SJSA1 (cell line): ENCODE results near the gene DDX49. TPM values are rescaled to one million over a fixed set of nuclear protein-coding genes. Genes with fewer than 3 reads are reported as not detected.
"Not testable (repeated sequence)": the region's sequence is repeated elsewhere in the genome, so short reads cannot be mapped to it uniquely, and the experiment has no call there.

Experiments
- DNase-seq, 2 experiments: peaks; one replicate each; pipeline ENCODE4 v3.0.0-alpha.2; 2015 to 2020; ENCODE audit warnings: low spot score in 2 of 2, low read depth in 1 of 2
- H3K27ac ChIP-seq: fragments of 250-450 bp; sonication (Bioruptor Pico); 2 replicates; pipeline ENCODE4 v1.5.1; 2020; ENCODE audit warnings: mild to moderate bottlenecking, moderate library complexity
- H3K27me3 ChIP-seq: fragments of 250-450 bp; sonication (Bioruptor Pico); replicated peaks from 2 replicates; pipeline ENCODE4 v1.5.1; 2020; ENCODE audit warnings: mild to moderate bottlenecking, moderate library complexity
- H3K36me3 ChIP-seq: fragments of 250-450 bp; sonication (Bioruptor Pico); 2 replicates; pipeline ENCODE4 v1.5.1; 2020; ENCODE audit warnings: mild to moderate bottlenecking
- H3K4me1 ChIP-seq: fragments of 250-450 bp; sonication (Bioruptor Pico); replicated peaks from 2 replicates; pipeline ENCODE4 v1.6.1; 2021; ENCODE audit warnings: mild to moderate bottlenecking
- H3K4me3 ChIP-seq: fragments of 250-450 bp; sonication (Bioruptor Pico); 2 replicates; pipeline ENCODE4 v1.5.1; 2020; ENCODE audit warnings: mild to moderate bottlenecking
- H3K9me3 ChIP-seq: fragments of 250-450 bp; sonication (Bioruptor Pico); replicated peaks from 2 replicates; pipeline ENCODE4 v1.5.1; 2020; ENCODE audit warnings: mild to moderate bottlenecking
- total RNA-seq: library from RNA; depleted of rRNA; stranded (reverse); fragments of >200 nt; shearing (Covaris generic); gene quantifications from 2 replicates; pipeline ENCODE4 v1.2.3, GENCODE V29; 2014

DDX49 gene
- total RNA-seq, 1 experiment from 2014 or later: 105 TPM

- Histone ChIP-seq H3K4me1 (no peaks in the 10 kb centered on the region), H3K36me3 (peaks cover 83% of the 10 kb centered on the region), H3K9me3 (no peaks in the 10 kb centered on the region), H3K4me3 (no peak overlapping the region), H3K27ac (no peak overlapping the region), H3K27me3 (no peaks in the 10 kb centered on the region)
- DNase-seq: no peak
Observed at GRCh38 chr19:18910801-18911436, 8.6 kb upstream of the DDX49 start.

GRCh38 chr19:18912933-18913332 is 6.6 kb upstream of the DDX49 start:
- H3K27me3 ChIP-seq: no peaks in the 10 kb centered on the region
- H3K9me3 ChIP-seq: no peaks in the 10 kb centered on the region
- peaks cover 5% of the 10 kb centered on the region; the same call in 1 of the 2 replicates for H3K4me1 ChIP-seq
- H3K27ac ChIP-seq: no peak overlapping the region
- H3K4me3 ChIP-seq: no peak overlapping the region
- H3K36me3 ChIP-seq: peaks cover 73% of the 10 kb centered on the region
- DNase-seq: no peak

GRCh38 chr19:18913466-18913865 is 6.0 kb upstream of the DDX49 start:
- no peak overlapping the region for H3K4me3 ChIP-seq
- H3K4me1 ChIP-seq: peaks cover 5% of the 10 kb centered on the region
- peaks cover 70% of the 10 kb centered on the region for H3K36me3 ChIP-seq
- DNase-seq: no peak
- H3K9me3 ChIP-seq: no peaks in the 10 kb centered on the region
- H3K27ac ChIP-seq: no peak overlapping the region
- H3K27me3 ChIP-seq: no peaks in the 10 kb centered on the region

GRCh38 chr19:18915639-18916038 is 3.9 kb upstream of the DDX49 start:
- DNase-seq: no peak
- Histone ChIP-seq H3K27ac (no peak overlapping the region), H3K4me3 (no peak overlapping the region), H3K27me3 (no peaks in the 10 kb centered on the region), H3K9me3 (no peaks in the 10 kb centered on the region), H3K36me3 (peaks cover 64% of the 10 kb centered on the region), H3K4me1 (peaks cover 10% of the 10 kb centered on the region)

- H3K27me3 ChIP-seq, H3K9me3 ChIP-seq, DNase-seq, H3K4me3 ChIP-seq, H3K27ac ChIP-seq: not testable (repeated sequence)
- H3K4me1 ChIP-seq: peaks cover 12% of the 10 kb centered on the region
- peaks cover 72% of the 10 kb centered on the region for H3K36me3 ChIP-seq
Observed at GRCh38 chr19:18917593-18917992, 1.9 kb upstream of the DDX49 start.

GRCh38 chr19:18919900-18920214 is 342 bp downstream of the DDX49 start:
- no peaks in the 10 kb centered on the region for H3K9me3 ChIP-seq
- H3K4me3 ChIP-seq: peak overlapping the region; percentile 78
- peaks cover 12% of the 10 kb centered on the region for H3K4me1 ChIP-seq
- peak overlapping the region; percentile 25 for H3K27ac ChIP-seq
- H3K27me3 ChIP-seq: no peaks in the 10 kb centered on the region
- H3K36me3 ChIP-seq: peaks cover 72% of the 10 kb centered on the region
- DNase-seq: no peak

GRCh38 chr19:18920400-18920799 is 885 bp downstream of the DDX49 start:
- Histone ChIP-seq H3K36me3 (peaks cover 72% of the 10 kb centered on the region), H3K27ac (no peak overlapping the region; the same call in 1 of the 2 replicates), H3K4me3 (peak overlapping the region; percentile 78), H3K27me3 (no peaks in the 10 kb centered on the region), H3K9me3 (no peaks in the 10 kb centered on the region), H3K4me1 (peaks cover 12% of the 10 kb centered on the region)
- DNase-seq: no peak

GRCh38 chr19:18921593-18921992 is 2.1 kb downstream of the DDX49 start:
- H3K9me3 ChIP-seq: no peaks in the 10 kb centered on the region
- H3K36me3 ChIP-seq: peaks cover 70% of the 10 kb centered on the region
- H3K4me1 ChIP-seq: peaks cover 12% of the 10 kb centered on the region
- no peaks in the 10 kb centered on the region for H3K27me3 ChIP-seq
- H3K4me3 ChIP-seq: no peak overlapping the region
- no peak overlapping the region for H3K27ac ChIP-seq
- DNase-seq: no peak

- DNase-seq: no peak
- Histone ChIP-seq H3K27ac (no peak overlapping the region), H3K4me1 (peaks cover 12% of the 10 kb centered on the region), H3K36me3 (peaks cover 76% of the 10 kb centered on the region), H3K27me3 (no peaks in the 10 kb centered on the region), H3K9me3 (no peaks in the 10 kb centered on the region), H3K4me3 (no peak overlapping the region)
Observed at GRCh38 chr19:18922228-18922985, 2.9 kb downstream of the DDX49 start.

GRCh38 chr19:18924684-18925213 is 5.2 kb downstream of the DDX49 start:
- no peak for DNase-seq
- Histone ChIP-seq H3K36me3 (peaks cover 92% of the 10 kb centered on the region), H3K27ac (no peak overlapping the region), H3K9me3 (no peaks in the 10 kb centered on the region), H3K4me3 (no peak overlapping the region), H3K4me1 (peaks cover 7% of the 10 kb centered on the region), H3K27me3 (no peaks in the 10 kb centered on the region)

GRCh38 chr19:18928018-18928805 is 8.7 kb downstream of the DDX49 start:
- no peak for DNase-seq
- Histone ChIP-seq H3K9me3 (no peaks in the 10 kb centered on the region), H3K27ac (no peak overlapping the region), H3K36me3 (peaks cover 81% of the 10 kb centered on the region), H3K27me3 (no peaks in the 10 kb centered on the region), H3K4me3 (no peak overlapping the region), H3K4me1 (no peaks in the 10 kb centered on the region)

- no peak overlapping the region for H3K27ac ChIP-seq
- no peak for DNase-seq
- no peaks in the 10 kb centered on the region for H3K27me3 ChIP-seq
- no peaks in the 10 kb centered on the region for H3K4me1 ChIP-seq
- H3K36me3 ChIP-seq: peaks cover 77% of the 10 kb centered on the region
- no peak overlapping the region for H3K4me3 ChIP-seq
- no peaks in the 10 kb centered on the region for H3K9me3 ChIP-seq
Observed at GRCh38 chr19:18929311-18929710, 9.8 kb downstream of the DDX49 start.

- H3K9me3 ChIP-seq: no peaks in the 10 kb centered on the region
- H3K27me3 ChIP-seq: no peaks in the 10 kb centered on the region
- H3K27ac ChIP-seq: no peak overlapping the region
- no peaks in the 10 kb centered on the region for H3K4me1 ChIP-seq
- H3K36me3 ChIP-seq: peaks cover 72% of the 10 kb centered on the region
- peak in 1 of 2 experiments; percentile 43 for DNase-seq
- no peak overlapping the region for H3K4me3 ChIP-seq
Observed at GRCh38 chr19:18931316-18932162, 12.0 kb downstream of the DDX49 start.
